ENCODE data around the gene IRF4.

Gene IRF4

DNA sequence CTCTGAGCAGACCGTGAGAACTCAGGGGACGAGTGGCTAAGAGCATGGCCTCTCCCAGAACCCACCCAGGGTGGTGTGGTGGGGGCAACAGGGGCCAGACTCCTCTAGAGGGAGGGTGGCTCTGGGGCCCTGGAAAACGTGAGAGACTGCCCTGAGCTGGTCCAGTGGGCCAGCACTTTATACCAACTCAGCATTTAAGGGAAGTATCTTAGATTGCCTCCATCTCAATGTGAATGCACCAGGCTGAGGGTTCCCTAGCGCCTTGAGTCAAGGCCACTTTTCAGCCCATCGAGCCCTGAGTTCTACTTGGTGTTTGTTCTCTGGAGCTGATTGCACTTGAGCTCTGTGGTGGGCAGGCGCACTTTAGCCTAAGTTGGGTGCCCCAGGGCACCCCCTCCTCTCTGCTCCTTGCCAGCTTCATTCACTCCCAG, 42.0 kb upstream of the IRF4 start:
- ChIA-PET CTCF (interaction anchor here (1.2 kb wide), 1 partner anchor 11 kb away, joined by 3 read pairs; no protein-coding TSS in a partner anchor), POLR2A (no interaction called here)
- no peaks in the 10 kb centered on the region for H3K27me3 ChIP-seq (replicated peaks in 2 of 5; ENCODE audit: control insufficient read depth in 4 of 5, insufficient read depth in 5 of 5, low read length in 4 of 5)
- no peak for DNase-seq
- no peak overlapping the region for H3K4me3 ChIP-seq (ENCODE audit: control insufficient read depth in 1 of 7, extremely low read depth in 1 of 7, insufficient read depth in 4 of 7, low read depth in 2 of 7, low read length in 6 of 7)
- H3K27ac ChIP-seq (ENCODE audit: insufficient read depth in 1 of 2, low read depth in 1 of 2, low read length in 2 of 2, poor library complexity in 1 of 2, severe bottlenecking in 2 of 2) = no peak overlapping the region
- no peaks in the 10 kb centered on the region for H3K4me1 ChIP-seq (ENCODE audit: control extremely low read depth in 1 of 4, control insufficient read depth in 4 of 4, insufficient read depth in 4 of 4, low read length in 3 of 4)
- peaks cover 0 to 2% (median 0%) of the 10 kb centered on the region in 5 experiments for H3K9me3 ChIP-seq (ENCODE audit: control extremely low read depth in 1 of 5, control insufficient read depth in 4 of 5, insufficient read depth in 2 of 5, low read depth in 1 of 5, low read length in 4 of 5)
- WGBS (ENCODE audit: insufficient coverage) = 93% methylated on average over 6 of the region's 6 CpGs
- peaks cover 0 to 23% (median 17%) of the 10 kb centered on the region in 4 experiments for H3K36me3 ChIP-seq (ENCODE audit: control insufficient read depth in 4 of 4, insufficient read depth in 4 of 4, low read length in 3 of 4)

DNA sequence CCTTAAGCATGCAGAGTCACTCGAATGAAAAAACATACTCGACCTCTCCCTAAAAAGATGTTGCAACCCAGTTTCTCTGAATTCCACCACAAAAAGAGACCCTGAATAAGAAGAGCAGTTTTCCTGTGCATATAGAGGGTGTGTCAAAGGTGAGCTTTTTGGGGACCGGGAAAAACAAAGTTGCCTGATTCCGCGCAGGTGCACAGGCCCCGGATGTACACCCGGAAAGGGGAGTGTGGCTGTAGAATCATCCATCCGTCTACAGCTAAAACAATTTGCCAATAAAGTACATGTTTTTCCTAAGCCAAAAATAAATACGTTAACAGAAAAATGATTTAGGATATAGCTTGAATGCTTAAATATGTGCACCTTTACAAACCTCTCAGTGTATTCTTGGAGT, 41.2 kb upstream of the IRF4 start:
- Histone ChIP-seq H3K27ac (ENCODE audit: insufficient read depth in 1 of 2, low read depth in 1 of 2, low read length in 2 of 2, poor library complexity in 1 of 2, severe bottlenecking in 2 of 2) (no peak overlapping the region), H3K27me3 (replicated peaks in 2 of 5; ENCODE audit: control insufficient read depth in 4 of 5, insufficient read depth in 5 of 5, low read length in 4 of 5) (no peaks in the 10 kb centered on the region), H3K4me3 (ENCODE audit: control insufficient read depth in 1 of 7, extremely low read depth in 1 of 7, insufficient read depth in 4 of 7, low read depth in 2 of 7, low read length in 6 of 7) (no peak overlapping the region), H3K9me3 (ENCODE audit: control extremely low read depth in 1 of 5, control insufficient read depth in 4 of 5, insufficient read depth in 2 of 5, low read depth in 1 of 5, low read length in 4 of 5) (peaks cover 0 to 2% (median 0%) of the 10 kb centered on the region in 5 experiments), H3K4me1 (ENCODE audit: control extremely low read depth in 1 of 4, control insufficient read depth in 4 of 4, insufficient read depth in 4 of 4, low read length in 3 of 4) (peaks cover 0 to 3% (median 0%) of the 10 kb centered on the region in 4 experiments), H3K36me3 (ENCODE audit: control insufficient read depth in 4 of 4, insufficient read depth in 4 of 4, low read length in 3 of 4) (peaks cover 0 to 23% (median 17%) of the 10 kb centered on the region in 4 experiments)
- no peak for DNase-seq
- POLR2A ChIA-PET = no interaction called here
- 95% methylated on average over 8 of the region's 9 CpGs for WGBS (ENCODE audit: insufficient coverage)
- CTCF ChIA-PET = interaction anchor here (0.6 to 1.2 kb wide), 2 partner anchors 9 to 10 kb away, joined by 3 read pairs; no protein-coding TSS in a partner anchor

DNA sequence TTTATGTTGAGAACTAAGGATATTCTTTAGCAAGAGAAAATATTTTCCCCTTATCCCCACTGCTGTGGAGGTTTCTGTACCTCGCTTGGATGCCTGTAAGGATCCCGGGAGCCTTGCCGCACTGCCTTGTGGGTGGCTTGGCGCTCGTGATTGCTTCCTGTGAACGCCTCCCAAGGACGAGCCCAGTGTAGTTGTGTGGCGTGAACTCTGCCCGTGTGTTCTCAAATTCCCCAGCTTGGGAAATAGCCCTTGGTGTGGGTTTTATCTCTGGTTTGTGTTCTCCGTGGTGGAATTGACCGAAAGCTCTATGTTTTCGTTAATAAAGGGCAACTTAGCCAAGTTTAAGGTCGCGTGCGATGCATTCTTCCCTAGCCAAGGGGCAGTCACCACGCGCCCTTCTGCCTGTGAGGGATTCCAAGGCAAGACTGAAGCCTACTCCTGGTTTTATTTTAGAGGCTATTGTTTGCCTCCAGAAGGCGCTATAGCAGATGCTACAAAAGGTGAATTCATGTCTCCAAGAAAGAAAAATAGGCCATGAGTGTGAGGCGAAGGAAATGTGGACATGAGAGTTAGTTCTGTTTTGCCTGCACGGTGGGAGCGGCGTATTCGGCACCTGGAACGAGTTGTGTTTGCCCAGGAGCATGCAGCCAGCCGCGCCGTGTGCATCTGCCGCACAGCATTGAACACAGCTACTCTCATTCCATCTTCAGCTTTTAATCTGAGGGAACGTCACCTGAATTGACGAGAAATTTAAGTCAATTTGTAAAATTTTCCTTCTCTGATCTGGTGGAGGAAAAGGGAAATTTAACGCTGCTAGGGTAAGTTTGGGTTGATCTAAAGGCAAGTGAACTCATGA, 40.3 kb upstream of the IRF4 start:
- POLR2A ChIA-PET = no interaction called here
- WGBS (ENCODE audit: insufficient coverage) = 91% methylated on average over 31 of the region's 31 CpGs

DNA sequence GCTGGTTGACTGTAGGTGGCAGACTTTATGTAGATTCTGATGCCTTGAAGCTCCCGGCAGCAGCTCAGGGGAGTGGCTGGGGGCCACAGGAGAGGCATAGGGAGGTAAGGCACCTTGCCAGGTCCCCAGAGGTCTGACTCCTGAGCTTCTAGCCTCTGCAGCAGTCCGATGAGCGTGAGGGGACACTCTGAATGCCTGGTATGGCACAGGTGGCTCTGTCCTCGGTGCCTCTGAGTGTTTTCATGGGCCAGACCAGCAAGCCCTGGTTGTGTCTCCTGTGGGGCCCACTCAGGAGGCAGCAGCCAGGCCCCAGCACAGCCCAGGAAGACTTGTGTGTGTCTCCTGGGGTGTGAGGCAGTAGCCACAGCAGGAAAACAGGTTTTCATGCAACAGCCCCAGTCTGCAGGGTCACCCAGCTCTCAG, 39.7 kb upstream of the IRF4 start:
- H3K27me3 ChIP-seq (replicated peaks in 2 of 5; ENCODE audit: control insufficient read depth in 4 of 5, insufficient read depth in 5 of 5, low read length in 4 of 5) = no peaks in the 10 kb centered on the region
- no peak overlapping the region for H3K27ac ChIP-seq (ENCODE audit: insufficient read depth in 1 of 2, low read depth in 1 of 2, low read length in 2 of 2, poor library complexity in 1 of 2, severe bottlenecking in 2 of 2)
- peaks cover 0 to 21% (median 14%) of the 10 kb centered on the region in 4 experiments for H3K36me3 ChIP-seq (ENCODE audit: control insufficient read depth in 4 of 4, insufficient read depth in 4 of 4, low read length in 3 of 4)
- WGBS (ENCODE audit: insufficient coverage) = 90% methylated on average over 4 of the region's 4 CpGs
- peaks cover 0 to 2% (median 0%) of the 10 kb centered on the region in 5 experiments for H3K9me3 ChIP-seq (ENCODE audit: control extremely low read depth in 1 of 5, control insufficient read depth in 4 of 5, insufficient read depth in 2 of 5, low read depth in 1 of 5, low read length in 4 of 5)
- H3K4me3 ChIP-seq (ENCODE audit: control insufficient read depth in 1 of 7, extremely low read depth in 1 of 7, insufficient read depth in 4 of 7, low read depth in 2 of 7, low read length in 6 of 7) = no peak overlapping the region
- DNase-seq = no peak
- ChIA-PET POLR2A (no interaction called here), CTCF (interaction anchor here (1.3 to 1.5 kb wide), 3 partner anchors 13 to 163 kb away, joined by 3 to 4 read pairs (median 3); no protein-coding TSS in a partner anchor)
- H3K4me1 ChIP-seq (ENCODE audit: control extremely low read depth in 1 of 4, control insufficient read depth in 4 of 4, insufficient read depth in 4 of 4, low read length in 3 of 4) = peaks cover 0 to 7% (median 0%) of the 10 kb centered on the region in 4 experiments

More for the DNA sequence above, 40.3 kb upstream of the IRF4 start:
- no peaks in the 10 kb centered on the region for H3K27me3 ChIP-seq (replicated peaks in 2 of 5; ENCODE audit: control insufficient read depth in 4 of 5, insufficient read depth in 5 of 5, low read length in 4 of 5)
- H3K9me3 ChIP-seq (ENCODE audit: control extremely low read depth in 1 of 5, control insufficient read depth in 4 of 5, insufficient read depth in 2 of 5, low read depth in 1 of 5, low read length in 4 of 5) = peaks cover 0 to 2% (median 0%) of the 10 kb centered on the region in 5 experiments
- no peak overlapping the region for H3K4me3 ChIP-seq (ENCODE audit: control insufficient read depth in 1 of 7, extremely low read depth in 1 of 7, insufficient read depth in 4 of 7, low read depth in 2 of 7, low read length in 6 of 7)
- peaks cover 0 to 7% (median 0%) of the 10 kb centered on the region in 4 experiments for H3K4me1 ChIP-seq (ENCODE audit: control extremely low read depth in 1 of 4, control insufficient read depth in 4 of 4, insufficient read depth in 4 of 4, low read length in 3 of 4)
- CTCF ChIA-PET = interaction anchor here (1.5 kb wide), 2 partner anchors 130 to 162 kb away, joined by 3 to 4 read pairs; no protein-coding TSS in a partner anchor
- H3K27ac ChIP-seq (ENCODE audit: insufficient read depth in 1 of 2, low read depth in 1 of 2, low read length in 2 of 2, poor library complexity in 1 of 2, severe bottlenecking in 2 of 2) = no peak overlapping the region
- peaks cover 0 to 22% (median 16%) of the 10 kb centered on the region in 4 experiments for H3K36me3 ChIP-seq (ENCODE audit: control insufficient read depth in 4 of 4, insufficient read depth in 4 of 4, low read length in 3 of 4)
- no peak for DNase-seq

- Histone ChIP-seq H3K4me3 (ENCODE audit: control insufficient read depth in 1 of 7, extremely low read depth in 1 of 7, insufficient read depth in 4 of 7, low read depth in 2 of 7, low read length in 6 of 7) (no peak overlapping the region), H3K27me3 (replicated peaks in 2 of 5; ENCODE audit: control insufficient read depth in 4 of 5, insufficient read depth in 5 of 5, low read length in 4 of 5) (no peaks in the 10 kb centered on the region), H3K4me1 (ENCODE audit: control extremely low read depth in 1 of 4, control insufficient read depth in 4 of 4, insufficient read depth in 4 of 4, low read length in 3 of 4) (peaks cover 0 to 7% (median 0%) of the 10 kb centered on the region in 4 experiments), H3K36me3 (ENCODE audit: control insufficient read depth in 4 of 4, insufficient read depth in 4 of 4, low read length in 3 of 4) (peaks cover 0 to 21% (median 13%) of the 10 kb centered on the region in 4 experiments), H3K9me3 (ENCODE audit: control extremely low read depth in 1 of 5, control insufficient read depth in 4 of 5, insufficient read depth in 2 of 5, low read depth in 1 of 5, low read length in 4 of 5) (peaks cover 0 to 2% (median 0%) of the 10 kb centered on the region in 5 experiments), H3K27ac (ENCODE audit: insufficient read depth in 1 of 2, low read depth in 1 of 2, low read length in 2 of 2, poor library complexity in 1 of 2, severe bottlenecking in 2 of 2) (no peak overlapping the region)
- ChIA-PET CTCF (interaction anchor here (0.8 to 1.5 kb wide), 3 partner anchors 9 to 132 kb away, joined by 3 read pairs; no protein-coding TSS in a partner anchor), POLR2A (no interaction called here)
- WGBS (ENCODE audit: insufficient coverage) = 93% methylated on average over 5 of the region's 5 CpGs
- DNase-seq = no peak
Measured at GRCh38 chr6:352474-352873, 39.1 kb upstream of the IRF4 start.

GRCh38 chr6:352896-353470, 38.6 kb upstream of the IRF4 start:
- H3K36me3 ChIP-seq (ENCODE audit: control insufficient read depth in 4 of 4, insufficient read depth in 4 of 4, low read length in 3 of 4) = peaks cover 0 to 17% (median 12%) of the 10 kb centered on the region in 4 experiments
- 84% methylated on average over 11 of the region's 11 CpGs for WGBS (ENCODE audit: insufficient coverage)

More at GRCh38 chr6:352896-353470, 38.6 kb upstream of the IRF4 start:
- Histone ChIP-seq H3K27me3 (replicated peaks in 2 of 5; ENCODE audit: control insufficient read depth in 4 of 5, insufficient read depth in 5 of 5, low read length in 4 of 5) (no peaks in the 10 kb centered on the region), H3K9me3 (ENCODE audit: control extremely low read depth in 1 of 5, control insufficient read depth in 4 of 5, insufficient read depth in 2 of 5, low read depth in 1 of 5, low read length in 4 of 5) (peaks cover 0 to 2% (median 0%) of the 10 kb centered on the region in 5 experiments), H3K4me3 (ENCODE audit: control insufficient read depth in 1 of 7, extremely low read depth in 1 of 7, insufficient read depth in 4 of 7, low read depth in 2 of 7, low read length in 6 of 7) (no peak overlapping the region), H3K4me1 (ENCODE audit: control extremely low read depth in 1 of 4, control insufficient read depth in 4 of 4, insufficient read depth in 4 of 4, low read length in 3 of 4) (peaks cover 0 to 7% (median 0%) of the 10 kb centered on the region in 4 experiments), H3K27ac (ENCODE audit: insufficient read depth in 1 of 2, low read depth in 1 of 2, low read length in 2 of 2, poor library complexity in 1 of 2, severe bottlenecking in 2 of 2) (no peak overlapping the region)
- ChIA-PET POLR2A (no interaction called here), CTCF (interaction anchor here (0.8 to 1.5 kb wide), 3 partner anchors 10 to 132 kb away, joined by 3 read pairs; no protein-coding TSS in a partner anchor)
- DNase-seq = no peak

Measured in common myeloid progenitor, CD34-positive (primary cell).